NCI-H510A (cell line): ENCODE results near the gene YBX1.

Experiments used
- DNase-seq: peaks from one replicate; lab custom pipeline; 2025; lab: John Stamatoyannopoulos, UW

The YBX1 gene

DNA sequence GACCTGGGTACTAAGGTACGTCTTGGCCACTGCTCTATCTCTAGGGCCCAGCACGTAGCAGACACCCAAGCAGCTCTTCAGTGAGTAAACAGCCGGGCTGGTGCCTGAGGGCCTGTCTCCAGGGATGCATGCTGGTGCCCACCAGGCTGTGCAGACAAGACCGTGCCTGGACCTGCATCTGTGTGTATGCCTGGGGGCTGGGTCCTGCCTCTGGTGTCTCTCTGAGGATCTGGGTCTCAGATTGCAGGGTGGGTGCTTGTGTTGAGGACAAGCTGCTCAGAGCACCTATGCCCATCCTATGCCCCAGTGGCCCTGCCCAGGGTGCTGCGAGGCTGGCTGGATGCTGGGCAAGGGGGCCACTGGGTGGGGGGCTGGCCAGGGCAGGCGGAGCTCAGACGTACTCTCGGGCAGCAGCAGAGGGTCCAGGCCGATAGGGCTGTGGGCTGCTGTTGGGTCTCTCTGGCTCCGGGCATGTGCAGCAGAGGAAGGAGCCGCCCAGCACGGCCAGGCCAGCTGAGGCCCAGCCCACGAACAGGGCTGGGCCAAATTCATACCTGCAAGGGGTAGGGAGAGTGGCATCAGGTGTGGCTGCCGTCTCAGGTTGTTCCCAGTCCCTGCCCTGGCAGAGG, 53.4 kb downstream of the YBX1 start:
- no peak for DNase-seq

GRCh38 chr1:42736152-42736551, 53.9 kb downstream of the YBX1 start:
- DNase-seq: no peak

DNA sequence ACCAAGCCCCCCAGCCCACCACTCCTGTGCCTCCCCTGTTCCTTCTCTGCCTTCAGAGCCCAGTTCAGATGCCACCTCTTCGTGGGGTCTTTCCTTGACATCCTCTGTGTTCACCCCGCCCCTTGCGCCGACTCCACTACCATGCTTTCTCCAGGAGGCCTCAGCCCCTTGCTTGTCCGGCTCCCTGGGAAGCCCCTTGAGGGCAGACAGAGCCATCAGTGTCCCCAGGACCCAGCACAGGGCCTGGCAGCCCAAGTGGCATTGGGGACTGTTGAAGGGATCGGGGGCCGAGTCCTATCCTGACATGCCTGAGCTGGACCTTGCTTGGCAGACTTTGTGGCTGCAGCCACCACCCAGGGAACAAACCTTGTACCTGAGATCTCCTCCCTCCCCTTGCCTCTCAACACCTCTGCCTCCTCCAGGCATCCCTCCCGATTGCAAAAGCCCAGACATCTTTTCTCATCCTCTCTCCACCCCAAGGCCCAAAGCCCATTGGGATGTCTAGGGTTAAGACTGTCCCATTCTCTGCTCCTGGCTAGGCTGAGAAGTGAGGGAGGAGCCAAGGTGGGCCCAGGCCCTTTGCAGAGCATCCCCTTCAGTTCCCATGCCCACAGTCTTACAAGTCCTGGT, 54.5 kb downstream of the YBX1 start:
- no peak for DNase-seq

DNA sequence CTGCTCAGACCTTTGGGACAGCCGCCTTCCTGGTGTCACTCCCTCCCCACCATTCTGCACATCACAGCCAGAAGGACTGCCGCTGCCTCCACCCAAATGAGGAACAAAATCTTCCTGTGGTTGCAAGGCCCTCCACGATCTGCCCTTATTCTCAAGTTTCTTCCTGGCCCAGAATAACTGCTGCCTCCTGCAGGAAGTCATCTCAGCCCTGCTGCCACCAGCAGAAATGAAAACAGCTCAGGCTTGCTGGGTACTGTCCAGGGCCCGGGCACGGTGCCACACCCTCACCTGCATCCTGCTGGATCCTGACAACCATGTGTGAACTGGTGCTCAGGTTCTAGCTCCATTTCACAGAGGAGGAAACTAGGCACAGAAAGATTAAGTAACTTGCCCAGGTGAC, 55.0 kb downstream of the YBX1 start:
- DNase-seq: no peak

GRCh38 chr1:42737986-42738677, 55.9 kb downstream of the YBX1 start:
- no peak for DNase-seq

DNA sequence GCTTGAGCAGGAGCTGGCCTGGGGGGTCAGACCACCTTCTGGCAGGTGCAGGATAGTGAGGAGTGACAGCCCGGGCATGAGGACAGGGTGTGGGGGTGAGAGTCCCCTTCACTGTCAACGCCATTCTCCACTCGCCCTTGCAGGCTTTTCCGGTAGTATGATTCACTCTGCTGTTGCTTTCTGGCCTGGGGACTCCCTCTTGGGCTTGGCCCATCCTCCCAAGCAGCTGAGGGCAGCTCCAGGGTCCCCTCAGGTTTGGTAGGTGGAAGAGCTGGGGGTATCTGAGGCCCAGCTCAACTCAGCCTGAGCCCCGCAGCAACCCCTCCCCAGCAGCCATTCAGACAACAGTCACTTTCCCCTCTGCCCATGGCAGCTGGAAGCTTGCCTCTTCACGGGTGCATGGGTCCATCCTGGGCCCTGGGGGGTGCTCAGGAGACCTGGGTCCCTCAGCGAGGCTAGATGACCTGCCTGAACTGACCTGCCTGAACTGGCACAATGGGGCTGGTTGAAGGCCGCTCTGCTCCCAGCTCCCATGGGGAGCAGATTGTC, 56.5 kb downstream of the YBX1 start:
- no peak for DNase-seq

DNA sequence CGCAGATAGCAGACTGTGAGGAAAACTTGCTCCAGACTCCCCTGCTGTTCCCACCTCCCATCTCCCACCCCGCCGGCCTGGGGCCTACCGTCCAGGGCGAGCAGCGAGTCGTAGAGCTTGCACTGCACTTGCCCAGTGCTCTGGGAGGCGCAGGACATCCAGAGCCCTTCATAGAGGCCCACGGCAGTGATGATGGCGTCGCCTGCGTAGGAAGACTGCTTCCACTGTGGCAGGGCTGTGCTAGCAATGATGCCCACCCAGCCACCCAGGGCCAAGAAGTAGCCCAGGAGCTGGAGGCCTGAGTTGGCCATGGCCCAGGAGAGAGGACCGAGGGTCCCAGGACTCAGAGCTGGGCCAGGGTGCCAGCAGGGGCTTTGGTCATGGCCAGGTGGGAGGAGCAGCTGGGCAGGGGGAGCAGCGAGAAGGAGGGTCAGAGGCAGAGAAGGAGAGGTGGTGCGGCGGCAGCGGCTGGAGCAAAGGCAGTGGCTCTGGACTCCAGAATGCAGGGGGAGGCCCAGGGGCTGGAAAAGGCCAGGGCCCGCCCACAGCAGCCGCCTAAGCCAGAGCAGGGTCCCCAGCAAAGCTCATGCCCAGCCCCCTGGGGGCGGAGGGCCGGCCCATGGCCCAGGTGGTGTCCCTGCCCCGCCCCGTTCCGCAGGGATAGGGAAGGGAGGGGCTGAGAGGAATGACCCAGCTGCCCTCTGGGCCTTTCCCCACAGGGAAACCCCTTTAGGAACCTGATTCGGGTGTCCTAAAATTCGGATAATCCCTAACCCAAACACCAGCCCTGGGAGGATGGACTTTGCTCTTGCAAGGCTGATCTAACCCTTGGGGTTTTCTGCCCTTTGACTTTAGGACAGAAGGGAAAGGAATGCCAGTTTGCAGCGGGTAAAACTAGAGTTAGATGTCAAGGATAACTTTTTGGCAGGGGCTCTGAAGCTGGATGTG, 57.8 kb downstream of the YBX1 start, which contains the start of gene CLDN19:
CLDN19 (minus strand) TSS at position 484 of the 948 bp plus-strand sequence; CDS start at position 311, 173 bp downstream.
- no peak for DNase-seq

DNA sequence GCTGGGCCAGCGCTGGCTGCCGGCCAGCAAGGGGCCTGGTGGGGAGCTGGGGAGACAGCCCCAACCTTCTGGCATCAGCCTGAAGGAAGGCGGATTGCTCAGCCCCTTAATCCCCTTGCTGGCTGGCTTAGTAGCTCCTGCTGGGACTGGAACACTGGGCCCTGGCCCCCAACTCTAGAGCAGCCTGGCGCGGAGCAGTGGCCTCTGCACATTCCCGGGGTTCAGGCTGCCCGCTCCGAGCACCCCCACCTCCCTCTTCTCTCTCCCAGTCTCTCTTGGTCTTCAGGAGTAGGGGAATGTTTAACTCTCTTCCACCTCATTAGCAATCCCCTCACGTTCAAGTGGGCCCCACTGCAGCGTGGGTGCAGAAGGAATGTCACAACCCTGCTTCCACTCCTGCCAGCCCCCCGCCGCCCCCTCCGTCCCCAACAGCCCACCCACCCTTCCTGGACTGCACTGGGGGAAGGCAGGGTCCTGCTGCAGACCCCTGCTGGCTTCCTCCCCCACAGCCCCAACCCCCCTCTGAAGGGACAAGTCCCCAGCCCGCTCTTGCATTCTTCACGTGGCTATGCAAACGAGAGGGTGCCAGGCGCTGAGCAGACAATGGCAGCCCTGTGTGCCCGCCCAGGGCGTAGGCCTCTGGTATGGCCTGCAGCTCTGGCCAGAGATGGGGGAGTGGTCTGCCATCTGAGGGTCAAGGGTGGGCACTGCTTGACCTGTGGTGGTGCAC, 58.8 kb downstream of the YBX1 start:
- no peak for DNase-seq

GRCh38 chr1:42741706-42742105, 59.5 kb downstream of the YBX1 start:
- DNase-seq: no peak

DNA sequence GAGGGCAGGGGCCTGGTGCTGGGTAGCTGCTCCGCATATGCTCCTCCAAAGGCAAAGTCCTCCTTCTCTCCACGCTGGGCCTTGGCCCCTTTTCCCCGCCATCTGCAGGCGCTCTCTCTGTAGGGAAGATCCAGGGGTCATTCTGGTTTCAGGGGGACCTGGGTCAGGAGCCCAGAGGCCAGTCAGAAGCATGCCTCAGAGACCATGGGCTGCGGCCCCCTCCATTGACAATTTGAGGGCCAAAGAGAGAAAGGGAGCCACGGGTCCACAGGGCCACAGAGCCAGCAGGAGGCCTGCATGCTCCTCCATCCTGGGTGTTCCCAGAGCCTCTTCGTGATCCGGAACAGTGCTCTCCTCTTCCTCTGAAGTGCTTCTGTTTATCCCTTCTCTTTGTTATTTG, 59.9 kb downstream of the YBX1 start:
- no peak for DNase-seq

GRCh38 chr1:42742617-42743316, 60.5 kb downstream of the YBX1 start:
- DNase-seq: no peak

DNA sequence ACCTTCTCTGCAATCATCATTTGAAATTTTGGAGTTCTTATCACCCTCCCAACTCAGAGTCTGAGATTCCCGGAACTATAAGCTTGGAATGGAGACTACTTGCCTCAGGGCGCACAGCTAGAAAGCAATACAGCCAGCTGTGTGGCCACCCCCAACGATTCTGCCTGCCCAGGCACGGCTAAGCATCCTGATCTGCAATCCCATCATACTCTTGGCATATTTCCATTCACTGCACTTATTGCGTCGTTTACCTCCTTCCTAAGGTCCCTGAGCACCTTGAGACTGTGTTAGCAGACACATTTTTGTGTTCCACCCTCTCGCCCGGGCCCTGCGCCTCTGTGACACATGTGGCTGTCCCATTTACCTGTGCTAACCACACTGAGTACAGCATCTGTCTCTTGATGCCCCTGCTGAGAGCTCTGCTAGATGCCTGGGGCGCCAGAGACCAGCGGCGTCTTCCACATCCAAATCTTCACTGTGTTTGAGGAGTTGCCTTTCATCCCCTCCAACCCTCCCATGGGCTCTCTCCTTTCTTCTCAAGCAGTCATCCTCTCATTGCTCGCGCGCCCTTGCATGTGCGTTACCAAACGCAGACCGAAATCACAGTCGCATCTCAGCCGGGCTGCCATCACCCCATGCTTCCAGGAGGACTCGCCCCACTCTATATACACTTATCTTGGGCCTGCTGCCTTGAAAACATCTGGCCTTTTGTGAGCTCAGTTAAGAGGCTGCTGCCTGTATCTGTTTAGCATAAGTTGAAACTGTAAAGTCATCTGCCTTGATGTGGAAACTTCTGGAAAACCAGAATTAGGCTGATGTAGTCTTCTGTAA, 61.3 kb downstream of the YBX1 start:
- no peak for DNase-seq

DNA sequence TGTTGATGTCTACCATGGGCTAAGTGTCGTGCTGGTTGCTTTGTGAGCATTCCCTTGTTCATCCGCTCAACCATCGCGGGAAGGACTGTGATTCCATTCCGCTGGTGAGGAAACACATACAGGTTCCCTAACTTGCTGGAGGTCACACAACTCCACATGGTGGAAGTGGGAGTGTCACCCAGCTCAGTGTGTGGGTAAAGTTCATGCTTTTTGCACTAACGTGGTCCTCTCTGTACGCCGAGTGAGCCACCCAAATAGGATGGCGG, 61.9 kb downstream of the YBX1 start:
- no peak for DNase-seq

- no peak for DNase-seq
These were observed 63.6 kb downstream of the YBX1 start for GRCh38 chr1:42745851-42746250.

DNA sequence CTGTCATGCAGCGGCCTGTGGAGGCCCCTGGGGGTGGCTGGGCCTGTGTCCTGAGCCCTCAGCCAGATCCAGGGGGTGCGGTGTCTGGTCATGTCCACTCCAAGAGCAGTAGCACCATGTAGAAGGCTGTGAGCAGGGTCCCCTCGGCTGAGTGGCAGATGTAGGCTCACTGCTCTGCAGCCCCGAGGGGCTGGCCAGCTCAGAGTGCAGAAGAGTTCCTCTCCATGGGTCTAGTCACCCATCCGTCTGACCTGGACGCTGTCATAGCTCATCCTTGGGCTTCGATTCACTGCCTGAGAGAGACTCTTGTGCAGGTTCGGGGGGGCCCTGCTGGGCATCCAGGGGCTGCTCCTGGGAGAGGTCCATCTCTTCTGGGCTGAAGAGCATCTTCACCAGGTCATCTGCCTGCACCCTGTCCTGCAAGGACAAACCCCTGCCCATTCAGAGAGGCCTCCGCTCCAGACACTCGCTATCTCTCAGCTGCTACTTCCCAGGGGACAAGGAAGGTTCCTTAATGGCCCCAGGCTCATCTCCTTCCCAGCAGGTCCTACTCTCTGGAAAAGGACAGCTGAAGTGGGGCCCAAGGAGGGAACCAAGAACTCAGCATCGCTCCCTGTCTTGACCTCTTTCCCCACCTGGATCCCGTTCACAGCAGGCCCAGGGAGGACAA, 64.4 kb downstream of the YBX1 start:
- DNase-seq: no peak

DNA sequence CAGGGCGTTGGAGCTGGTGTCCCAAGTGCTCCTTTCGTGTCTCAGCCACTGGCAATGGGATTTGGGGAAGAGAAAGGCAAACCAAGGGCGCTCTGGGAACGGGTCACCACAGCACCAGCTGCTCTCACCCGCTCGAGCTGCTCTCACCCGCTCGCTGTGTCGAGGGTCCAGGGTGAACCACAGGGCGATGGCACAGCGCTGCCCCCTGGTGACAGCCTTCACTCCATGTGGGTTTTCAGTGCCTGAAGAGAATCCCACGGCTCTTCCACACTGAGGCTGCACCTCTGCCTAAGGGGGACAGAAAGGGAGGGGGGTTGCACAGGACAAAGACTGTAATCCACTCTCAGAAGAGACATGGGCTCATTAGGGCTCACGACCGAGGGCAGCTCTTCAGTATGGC, 64.9 kb downstream of the YBX1 start:
- DNase-seq: no peak

GRCh38 chr1:42748021-42748420, 65.8 kb downstream of the YBX1 start:
- DNase-seq: no peak

- DNase-seq: no peak
These were observed 66.5 kb downstream of the YBX1 start for GRCh38 chr1:42748461-42749410.
